DOHH2 (cell line): ENCODE data around the gene RBMX.
"Not testable (repeated sequence)": the region's sequence is repeated elsewhere in the genome, so short reads cannot be mapped to it uniquely, and the experiment has no call there.

Experiments used
- H3F3A ChIP-seq: fragments of 200-600 bp; sonication (generic), shearing (Covaris generic); 2 replicates; pipeline ENCODE4 v1.6.0; 2016; ENCODE audit warnings: antibody characterized with exemption, mild to moderate bottlenecking; ENCODE audit not compliant: control insufficient read depth, insufficient read depth
- H3K27ac ChIP-seq: fragments of 200-600 bp; sonication (generic); 2 replicates; pipeline ENCODE4 v1.5.1; 2014; ENCODE audit warnings: low read depth, mild to moderate bottlenecking, low read length, moderate library complexity
- H3K27me3 ChIP-seq: fragments of 200-600 bp; sonication (generic); 2 replicates; pipeline ENCODE4 v1.6.1; 2014; ENCODE audit warnings: mild to moderate bottlenecking, low read length, mixed read lengths; ENCODE audit not compliant: control insufficient read depth
- H3K36me3 ChIP-seq: fragments of 200-600 bp; sonication (generic); 2 replicates; pipeline ENCODE4 v1.6.1; 2014; ENCODE audit warnings: mild to moderate bottlenecking, low read length, moderate library complexity, mixed read lengths; ENCODE audit not compliant: control insufficient read depth
- H3K4me1 ChIP-seq: fragments of 200-600 bp; sonication (generic); 2 replicates; pipeline ENCODE4 v1.6.1; 2014; ENCODE audit warnings: mild to moderate bottlenecking, low read length, mixed read lengths; ENCODE audit not compliant: control insufficient read depth
- H3K4me2 ChIP-seq: fragments of 200-600 bp; sonication (generic); 2 replicates; pipeline ENCODE4 v1.6.0; 2014; ENCODE audit warnings: mild to moderate bottlenecking, low read length, moderate library complexity
- H3K4me3 ChIP-seq: fragments of 200-600 bp; sonication (generic); 2 replicates; pipeline ENCODE4 v1.5.1; 2014; ENCODE audit warnings: mild to moderate bottlenecking, low read length, mixed read lengths
- H3K79me2 ChIP-seq: fragments of 200-600 bp; sonication (generic); 2 replicates; pipeline ENCODE4 v1.6.1; 2014; ENCODE audit warnings: mild to moderate bottlenecking, low read length, mixed read lengths; ENCODE audit not compliant: control insufficient read depth
- H3K9me2 ChIP-seq: fragments of 200-600 bp; sonication (generic); replicated peaks from 2 replicates; pipeline ENCODE4 v1.6.1; 2014; ENCODE audit warnings: mild to moderate bottlenecking, low read length, mixed read lengths; ENCODE audit not compliant: control insufficient read depth
- H3K9me3 ChIP-seq: fragments of 200-600 bp; sonication (generic); 2 replicates; pipeline ENCODE4 v1.6.1; 2014; ENCODE audit warnings: antibody characterized with exemption, low read length, mixed read lengths; ENCODE audit not compliant: control insufficient read depth, insufficient read depth
- H4K20me1 ChIP-seq: fragments of 200-600 bp; sonication (generic); 2 replicates; pipeline ENCODE4 v1.6.0; 2014; ENCODE audit warnings: low read depth, mild to moderate bottlenecking, antibody characterized with exemption, low read length, moderate library complexity; ENCODE audit not compliant: control insufficient read depth, insufficient read depth
- EZH2phosphoT487 ChIP-seq: fragments of 200-600 bp; sonication (generic); IDR thresholded peaks from 2 replicates; pipeline ENCODE4 v1.6.1; 2017; ENCODE audit warnings: borderline replicate concordance, mild to moderate bottlenecking, antibody characterized with exemption, low read length, moderate library complexity, mixed read lengths
- TF ChIP-seq, protein P1 (sequence below): fragments of 200-600 bp; sonication (generic); IDR thresholded peaks from one replicate; pipeline ENCODE4 v1.5.1; 2014; ENCODE audit warnings: antibody characterized with exemption, mild to moderate bottlenecking, low read depth, low read length; ENCODE audit not compliant: poor library complexity, severe bottlenecking

RBMX gene

DNA sequence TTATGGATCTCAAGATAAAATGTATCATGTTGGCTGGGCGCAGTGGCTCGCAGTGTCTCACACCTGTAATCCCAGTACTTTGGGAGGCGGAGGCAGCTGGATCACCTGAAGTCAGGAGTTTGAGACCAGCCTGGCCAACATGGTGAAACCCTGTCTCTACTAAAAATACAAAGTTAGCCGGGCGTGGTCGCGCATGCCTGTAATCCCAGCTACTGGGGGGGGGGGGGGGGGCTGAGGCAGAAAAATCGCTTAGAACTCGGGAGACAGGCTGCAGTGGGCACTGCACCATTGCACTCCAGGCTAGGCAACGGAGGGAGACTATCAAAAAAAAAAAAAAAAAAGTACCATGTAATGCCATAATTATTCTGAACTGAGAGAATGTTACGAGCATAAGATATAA, 2.1 kb downstream of the RBMX start:
- Histone ChIP-seq H3K27ac (no peak overlapping the region), H3K79me2 (peaks cover 60% of the 10 kb centered on the region), H3K9me2 (no peaks in the 10 kb centered on the region), H3F3A (peaks cover 8% of the 10 kb centered on the region), H3K4me2 (peak overlapping the region; percentile 62), H3K36me3 (peaks cover 67% of the 10 kb centered on the region), H3K27me3 (no peaks in the 10 kb centered on the region), H3K4me3 (peak overlapping the region; percentile 94), H3K4me1 (peaks cover 16% of the 10 kb centered on the region), H4K20me1 (0 out of 2 replicates have a peak, but pooled peaks cover 3% of the 10 kb centered on the region), H3K9me3 (no peaks in the 10 kb centered on the region)
- TF ChIP-seq EZH2phosphoT487 = no peak
- TF ChIP-seq, protein P1, sequence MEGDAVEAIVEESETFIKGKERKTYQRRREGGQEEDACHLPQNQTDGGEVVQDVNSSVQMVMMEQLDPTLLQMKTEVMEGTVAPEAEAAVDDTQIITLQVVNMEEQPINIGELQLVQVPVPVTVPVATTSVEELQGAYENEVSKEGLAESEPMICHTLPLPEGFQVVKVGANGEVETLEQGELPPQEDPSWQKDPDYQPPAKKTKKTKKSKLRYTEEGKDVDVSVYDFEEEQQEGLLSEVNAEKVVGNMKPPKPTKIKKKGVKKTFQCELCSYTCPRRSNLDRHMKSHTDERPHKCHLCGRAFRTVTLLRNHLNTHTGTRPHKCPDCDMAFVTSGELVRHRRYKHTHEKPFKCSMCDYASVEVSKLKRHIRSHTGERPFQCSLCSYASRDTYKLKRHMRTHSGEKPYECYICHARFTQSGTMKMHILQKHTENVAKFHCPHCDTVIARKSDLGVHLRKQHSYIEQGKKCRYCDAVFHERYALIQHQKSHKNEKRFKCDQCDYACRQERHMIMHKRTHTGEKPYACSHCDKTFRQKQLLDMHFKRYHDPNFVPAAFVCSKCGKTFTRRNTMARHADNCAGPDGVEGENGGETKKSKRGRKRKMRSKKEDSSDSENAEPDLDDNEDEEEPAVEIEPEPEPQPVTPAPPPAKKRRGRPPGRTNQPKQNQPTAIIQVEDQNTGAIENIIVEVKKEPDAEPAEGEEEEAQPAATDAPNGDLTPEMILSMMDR = no peak

DNA sequence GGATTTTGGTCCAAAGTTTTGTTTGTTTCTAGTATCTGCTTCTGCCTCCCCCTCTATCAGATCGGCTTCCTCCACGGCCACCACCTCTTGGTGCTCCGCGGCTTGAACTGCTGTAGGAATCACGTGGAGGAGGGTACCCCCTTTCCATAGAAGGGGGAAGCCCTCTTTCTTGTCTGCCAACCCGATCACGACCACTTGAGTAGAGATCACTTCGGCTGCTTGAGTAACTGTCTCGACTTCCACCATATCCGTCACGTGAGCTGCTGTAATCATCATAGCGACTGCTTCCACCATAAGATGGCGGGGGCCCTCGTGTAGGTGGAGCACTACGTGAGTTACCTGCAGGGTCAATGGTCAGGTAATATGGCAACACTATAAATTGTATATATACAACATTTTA, 6.4 kb downstream of the RBMX start:
- not testable (repeated sequence) for H3K27me3 ChIP-seq, H3K4me3 ChIP-seq, H4K20me1 ChIP-seq, H3K9me3 ChIP-seq, H3K4me2 ChIP-seq, H3K9me2 ChIP-seq, H3K27ac ChIP-seq
- H3K79me2 ChIP-seq = peaks cover 56% of the 10 kb centered on the region
- H3K36me3 ChIP-seq = peaks cover 89% of the 10 kb centered on the region
- H3F3A ChIP-seq = peaks cover 25% of the 10 kb centered on the region
- H3K4me1 ChIP-seq = peaks cover 32% of the 10 kb centered on the region

DNA sequence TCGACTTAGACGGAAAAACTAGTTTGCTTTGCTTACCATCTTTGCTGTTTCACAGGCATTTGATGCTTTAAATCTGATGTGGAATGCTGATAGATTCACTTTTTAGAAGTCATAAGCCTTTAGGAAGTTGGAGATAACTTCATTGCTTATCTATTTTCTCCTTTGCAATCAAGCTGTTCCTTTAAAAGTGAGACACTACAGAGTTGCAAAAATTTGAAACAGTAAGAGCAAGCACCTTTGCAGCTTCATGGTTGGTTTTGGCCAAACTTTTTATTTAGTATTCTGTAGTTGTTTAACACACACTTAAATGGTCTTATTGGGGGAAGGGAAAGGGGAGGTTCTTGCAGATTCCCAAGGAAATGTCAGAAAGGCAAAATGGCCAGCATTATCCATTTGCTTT, 7.3 kb downstream of the RBMX start:
- peaks cover 25% of the 10 kb centered on the region for H3F3A ChIP-seq
- H3K36me3 ChIP-seq = peaks cover 89% of the 10 kb centered on the region
- not testable (repeated sequence) for H3K4me2 ChIP-seq, H3K27me3 ChIP-seq, H3K4me3 ChIP-seq, H3K9me3 ChIP-seq, H3K27ac ChIP-seq, H4K20me1 ChIP-seq, H3K9me2 ChIP-seq
- peaks cover 27% of the 10 kb centered on the region for H3K4me1 ChIP-seq
- H3K79me2 ChIP-seq = peaks cover 53% of the 10 kb centered on the region

DNA sequence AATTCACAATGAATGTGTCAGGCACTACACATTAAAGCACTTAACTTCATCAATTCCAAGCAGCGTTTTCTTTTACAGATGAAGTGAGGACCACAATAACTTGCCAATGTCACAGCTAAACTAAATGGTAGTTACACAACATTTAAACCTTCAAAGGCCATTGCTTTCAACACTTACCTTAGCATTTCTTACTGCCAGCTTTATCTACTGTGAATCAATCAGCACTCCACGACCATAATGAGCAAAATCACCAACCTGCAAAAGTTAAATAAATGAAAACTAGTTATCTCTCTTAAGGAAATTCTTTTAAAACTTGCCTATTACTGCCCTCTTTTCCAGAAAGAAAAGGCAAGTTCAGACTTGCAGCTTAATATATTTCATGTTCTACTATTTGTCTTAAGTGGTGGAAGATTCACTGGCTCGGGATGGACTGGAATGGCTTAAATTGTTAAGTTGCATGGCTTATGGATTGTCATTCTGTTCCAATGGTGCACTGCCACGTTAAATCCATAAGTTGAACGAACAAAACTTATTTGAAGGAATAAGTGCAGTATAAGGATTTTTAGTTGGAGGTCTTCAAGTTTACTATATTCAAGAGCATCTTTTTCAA, 8.3 kb downstream of the RBMX start:
- Histone ChIP-seq H3K27me3 (no peaks in the 10 kb centered on the region), H3K36me3 (peaks cover 89% of the 10 kb centered on the region), H3F3A (peaks cover 30% of the 10 kb centered on the region), H3K4me2 (peak overlapping the region; percentile 19; the same call in 1 of the 2 replicates), H3K4me3 (no peak overlapping the region), H3K9me3 (no peaks in the 10 kb centered on the region), H3K4me1 (peaks cover 24% of the 10 kb centered on the region), H3K27ac (peak overlapping the region; percentile 12), H4K20me1 (no peaks in the 10 kb centered on the region), H3K79me2 (peaks cover 43% of the 10 kb centered on the region), H3K9me2 (no peaks in the 10 kb centered on the region)
- no peak for TF ChIP-seq EZH2phosphoT487
- TF ChIP-seq, protein P1 = no peak
